HFFc6 (cell line): ENCODE results near the gene SMOC2. TPM values are rescaled to one million over a fixed set of nuclear protein-coding genes. Genes with fewer than 3 reads are reported as not detected.

ENCODE experiments used
- DNase-seq: peaks from one replicate; pipeline ENCODE4 v3.0.0-alpha.2; 2018
- H3K27ac Mint-ChIP-seq: 2 replicates; pipeline ENCODE4 v1.8.0; 2020; ENCODE audit warnings: mild to moderate bottlenecking, mixed read lengths
- H3K27me3 Mint-ChIP-seq: 2 replicates; pipeline ENCODE4 v1.8.0; 2021; ENCODE audit warnings: mild to moderate bottlenecking, moderate library complexity, mixed read lengths; ENCODE audit not compliant: insufficient read depth
- H3K36me3 Mint-ChIP-seq: 2 replicates; pipeline ENCODE4 v1.8.0; 2021; ENCODE audit warnings: low read depth, mixed read lengths
- H3K4me1 Mint-ChIP-seq: 2 replicates; pipeline ENCODE4 v1.8.0; 2020; ENCODE audit warnings: low read depth, mixed read lengths
- H3K4me3 Mint-ChIP-seq: 2 replicates; pipeline ENCODE4 v1.8.0; 2020; ENCODE audit warnings: mild to moderate bottlenecking, moderate library complexity, mixed read lengths
- H3K9me3 Mint-ChIP-seq: 2 replicates; pipeline ENCODE4 v1.8.0; 2020; ENCODE audit warnings: mild to moderate bottlenecking, mixed read lengths
- CTCF ChIP-seq: fragments of 200-600 bp; sonication (generic); IDR thresholded peaks from 2 replicates; pipeline ENCODE4 v1.5.0; 2021; ENCODE audit warnings: antibody characterized with exemption, mild to moderate bottlenecking
- total RNA-seq, 6 experiments: library from RNA; stranded (reverse); fragmentation: NEBNext Ultra II Directional; extraction: Animal tissue kit (Norgen Biotek cat#: 25700); gene quantifications; 2 replicates in 1 of 6; 3 replicates in 5 of 6; pipeline ENCODE4 v1.2.3, GENCODE V29; 2021

The SMOC2 gene
- total RNA-seq, 6 experiments from 2014 or later, result not detected

DNA sequence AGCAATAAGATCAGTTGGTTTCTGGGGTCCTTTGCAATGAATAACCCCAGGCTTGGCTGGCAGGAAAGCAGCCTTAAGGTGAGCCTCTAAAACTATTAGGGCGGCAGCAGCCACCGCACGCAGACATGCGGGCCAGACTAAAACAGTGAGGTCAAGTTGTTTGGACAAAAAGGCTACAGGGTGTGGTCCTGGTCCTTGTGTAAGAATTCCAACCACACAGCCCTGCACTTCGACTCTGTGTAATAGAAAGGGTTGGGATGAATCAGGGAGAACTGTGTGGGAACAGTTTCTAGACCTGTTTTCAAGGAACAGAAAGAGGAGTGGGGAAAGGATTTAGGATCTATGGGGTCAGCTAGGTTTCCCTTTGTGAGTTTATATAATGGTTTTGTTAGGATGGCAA, 237.6 kb downstream of the SMOC2 start:
- H3K9me3 Mint-ChIP-seq, result peaks cover 77% of the 10 kb centered on the region
- H3K36me3 Mint-ChIP-seq, result peaks cover 12% of the 10 kb centered on the region
- H3K27ac Mint-ChIP-seq, result no peak overlapping the region
- no peaks in the 10 kb centered on the region for H3K27me3 Mint-ChIP-seq
- no peaks in the 10 kb centered on the region for H3K4me1 Mint-ChIP-seq
- no peak for TF ChIP-seq CTCF
- no peak overlapping the region for H3K4me3 Mint-ChIP-seq
- no peak for DNase-seq

GRCh38 chr6:168681748-168682147, 240.8 kb downstream of the SMOC2 start:
- H3K4me3 Mint-ChIP-seq, result no peak overlapping the region
- no peaks in the 10 kb centered on the region for H3K27me3 Mint-ChIP-seq
- H3K9me3 Mint-ChIP-seq, result peaks cover 73% of the 10 kb centered on the region
- peaks cover 4% of the 10 kb centered on the region; the same call in 1 of the 2 replicates for H3K36me3 Mint-ChIP-seq
- no peak overlapping the region for H3K27ac Mint-ChIP-seq
- no peak for DNase-seq
- H3K4me1 Mint-ChIP-seq, result no peaks in the 10 kb centered on the region
- no peak for TF ChIP-seq CTCF

DNA sequence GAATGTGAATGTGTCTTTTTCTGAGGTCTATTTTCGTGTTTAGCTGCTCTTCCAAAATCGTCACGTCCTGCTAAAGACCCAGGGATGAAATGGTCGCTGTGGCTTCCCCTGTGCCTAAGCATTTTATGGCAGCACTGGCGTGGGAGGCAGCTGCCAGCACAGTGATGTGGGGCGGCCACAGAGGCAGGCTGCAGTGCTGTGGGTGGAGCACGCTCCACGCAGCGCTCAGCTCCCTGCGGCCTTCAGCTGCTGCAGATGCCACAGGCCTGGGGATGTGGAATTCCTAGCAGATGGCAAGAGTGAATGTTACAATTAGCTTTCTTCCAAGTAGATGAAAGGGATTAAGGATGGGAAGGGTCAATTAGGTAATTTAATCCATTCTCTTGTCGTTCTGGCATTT, 242.6 kb downstream of the SMOC2 start:
- Mint-ChIP-seq H3K27me3 (no peaks in the 10 kb centered on the region), H3K4me1 (no peaks in the 10 kb centered on the region), H3K9me3 (peaks cover 72% of the 10 kb centered on the region), H3K4me3 (no peak overlapping the region), H3K36me3 (no peaks in the 10 kb centered on the region), H3K27ac (no peak overlapping the region)
- no peak for DNase-seq
- TF ChIP-seq CTCF, result no peak

DNA sequence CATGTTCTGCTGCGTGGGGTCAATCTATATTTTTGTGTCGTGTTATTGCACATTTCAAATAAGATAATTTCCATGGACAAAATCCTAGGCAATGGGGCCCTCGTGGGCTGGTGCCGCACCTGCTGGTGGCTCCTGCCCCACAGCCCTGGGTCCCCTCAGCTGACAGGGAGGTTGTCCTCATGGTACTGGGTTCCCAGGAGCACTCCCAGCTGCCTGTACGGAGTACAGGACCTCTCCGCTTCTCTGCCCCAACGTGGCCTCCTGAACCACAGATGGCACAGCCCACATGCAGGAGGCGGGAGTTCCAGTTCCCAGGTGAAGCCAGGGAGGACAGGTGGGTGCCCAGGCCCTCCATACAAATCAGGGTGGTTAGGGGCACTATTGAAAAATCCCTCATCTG, 243.5 kb downstream of the SMOC2 start:
- Mint-ChIP-seq H3K27me3 (no peaks in the 10 kb centered on the region), H3K27ac (no peak overlapping the region), H3K4me1 (no peaks in the 10 kb centered on the region), H3K4me3 (no peak overlapping the region), H3K9me3 (peaks cover 74% of the 10 kb centered on the region), H3K36me3 (no peaks in the 10 kb centered on the region)
- TF ChIP-seq CTCF, result no peak
- DNase-seq, result no peak

DNA sequence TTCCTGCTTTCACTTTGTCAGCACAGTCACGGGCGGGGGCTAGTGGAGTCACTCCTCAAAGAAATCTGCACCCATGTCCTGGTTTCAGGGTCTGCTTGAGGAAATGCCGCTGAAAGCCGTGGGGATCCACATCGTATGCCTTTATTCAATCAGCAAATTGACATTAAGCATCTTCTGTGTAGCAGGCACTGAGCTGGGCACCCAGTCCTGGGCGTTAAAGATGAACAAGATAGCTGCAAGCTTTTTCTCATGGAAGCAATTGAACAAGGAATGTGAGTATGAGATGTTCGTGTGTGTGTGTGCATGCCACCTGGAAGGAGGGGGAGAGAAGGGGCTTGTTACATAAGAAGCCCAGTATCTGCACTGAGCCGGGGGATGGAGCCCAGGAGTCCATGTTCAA, 243.9 kb downstream of the SMOC2 start:
- no peak for TF ChIP-seq CTCF
- no peak for DNase-seq
- H3K4me3 Mint-ChIP-seq, result no peak overlapping the region
- H3K4me1 Mint-ChIP-seq, result no peaks in the 10 kb centered on the region
- no peaks in the 10 kb centered on the region for H3K36me3 Mint-ChIP-seq
- H3K27ac Mint-ChIP-seq, result no peak overlapping the region
- peaks cover 72% of the 10 kb centered on the region for H3K9me3 Mint-ChIP-seq
- no peaks in the 10 kb centered on the region for H3K27me3 Mint-ChIP-seq
